ENCODE results near the gene RNF149. TPM values are rescaled to one million over a fixed set of nuclear protein-coding genes. Genes with fewer than 3 reads are reported as not detected.

Gene RNF149
- total RNA-seq, 3 donors from 2014 or later (not counting 1 experiment from before 2014, with no cell fraction given), result 133 to 151 (median 149) TPM

- H3K4me1 Mint-ChIP-seq, result peaks cover 35 to 44% of the 10 kb centered on the region in 2 donors
- WGBS (ENCODE audit: insufficient coverage), result 95% methylated on average over 2 of the region's 2 CpGs
- ATAC-seq, result no peak
- no peaks in the 10 kb centered on the region for H3K27me3 Mint-ChIP-seq (ENCODE audit: low read depth in 2 of 2)
- intact Hi-C loops (cut with micrococcal nuclease), result no loop called here
- no peaks in the 10 kb centered on the region for H3K9me3 ChIP-seq (ENCODE audit: control insufficient read depth, insufficient read depth, low read length)
- no peaks in the 10 kb centered on the region for H3K27me3 ChIP-seq (ENCODE audit: control insufficient read depth, insufficient read depth, low read length)
- no peak for DNase-seq
- H3K27ac Mint-ChIP-seq, result no peak overlapping the region
- H3K4me1 ChIP-seq (ENCODE audit: control insufficient read depth, insufficient read depth, low read length), result peaks cover 4% of the 10 kb centered on the region
- TF ChIP-seq CTCF (IDR thresholded peaks at IDR 0.05), result no peak
- peaks cover 42% of the 10 kb centered on the region for H3K36me3 ChIP-seq (ENCODE audit: control insufficient read depth, insufficient read depth, low read length)
- no peak overlapping the region for H3K4me3 Mint-ChIP-seq
- no peak overlapping the region for H3K4me3 ChIP-seq (ENCODE audit: low read length)
- no peaks in the 10 kb centered on the region for H3K9me3 Mint-ChIP-seq
- no peak overlapping the region for H3K27ac ChIP-seq (ENCODE audit: low read length)
- H3K36me3 Mint-ChIP-seq, result no peaks in the 10 kb centered on the region
These were observed 15.0 kb downstream of the RNF149 start for GRCh38 chr2:101293544-101293943.

GRCh38 chr2:101291973-101292372 lies 16.5 kb downstream of the RNF149 start:
- WGBS (ENCODE audit: insufficient coverage), result 100% methylated on average over 3 of the region's 3 CpGs
- DNase-seq (no peak), ATAC-seq (no peak)
- Histone ChIP-seq H3K4me1 (ENCODE audit: control insufficient read depth, insufficient read depth, low read length) (peaks cover 3% of the 10 kb centered on the region), H3K27ac (ENCODE audit: low read length) (no peak overlapping the region), H3K9me3 (ENCODE audit: control insufficient read depth, insufficient read depth, low read length) (no peaks in the 10 kb centered on the region), H3K36me3 (ENCODE audit: control insufficient read depth, insufficient read depth, low read length) (peaks cover 52% of the 10 kb centered on the region), H3K27me3 (ENCODE audit: control insufficient read depth, insufficient read depth, low read length) (no peaks in the 10 kb centered on the region), H3K4me3 (ENCODE audit: low read length) (no peak overlapping the region)
- H3K4me1 Mint-ChIP-seq, result peaks cover 20 to 29% of the 10 kb centered on the region in 2 donors
- no peaks in the 10 kb centered on the region for H3K9me3 Mint-ChIP-seq
- no peak for TF ChIP-seq CTCF (IDR thresholded peaks at IDR 0.05)
- H3K27me3 Mint-ChIP-seq (ENCODE audit: low read depth in 2 of 2), result no peaks in the 10 kb centered on the region
- intact Hi-C loops (cut with micrococcal nuclease), result no loop called here
- no peaks in the 10 kb centered on the region for H3K36me3 Mint-ChIP-seq
- no peak overlapping the region for H3K4me3 Mint-ChIP-seq
- peak overlapping the region in 1 of 2 donors; percentile 34 for H3K27ac Mint-ChIP-seq

- Mint-ChIP-seq H3K27me3 (ENCODE audit: low read depth in 2 of 2) (no peaks in the 10 kb centered on the region), H3K36me3 (peaks cover 10% of the 10 kb centered on the region), H3K4me1 (peaks cover 10 to 18% of the 10 kb centered on the region in 2 donors), H3K27ac (no peak overlapping the region), H3K4me3 (no peak overlapping the region), H3K9me3 (no peaks in the 10 kb centered on the region)
- no peaks in the 10 kb centered on the region for H3K27me3 ChIP-seq (ENCODE audit: control insufficient read depth, insufficient read depth, low read length)
- no peaks in the 10 kb centered on the region for H3K9me3 ChIP-seq (ENCODE audit: control insufficient read depth, insufficient read depth, low read length)
- H3K27ac ChIP-seq (ENCODE audit: low read length), result no peak overlapping the region
- H3K4me1 ChIP-seq (ENCODE audit: control insufficient read depth, insufficient read depth, low read length), result peaks cover under 1% of the 10 kb centered on the region
- TF ChIP-seq CTCF (IDR thresholded peaks at IDR 0.05), result no peak
- ATAC-seq (no peak), DNase-seq (no peak)
- peaks cover 64% of the 10 kb centered on the region for H3K36me3 ChIP-seq (ENCODE audit: control insufficient read depth, insufficient read depth, low read length)
- no peak overlapping the region for H3K4me3 ChIP-seq (ENCODE audit: low read length)
- intact Hi-C loops (cut with micrococcal nuclease), result no loop called here
These were observed 17.8 kb downstream of the RNF149 start for GRCh38 chr2:101290711-101291110.

GRCh38 chr2:101287303-101287702 lies 21.2 kb downstream of the RNF149 start:
- ATAC-seq, result no peak
- WGBS (ENCODE audit: insufficient coverage), result 94% methylated on average over 1 of the region's 2 CpGs
- H3K4me1 Mint-ChIP-seq, result peaks cover 10 to 11% of the 10 kb centered on the region in 2 donors

More at GRCh38 chr2:101287303-101287702, 21.2 kb downstream of the RNF149 start:
- Histone ChIP-seq H3K27ac (ENCODE audit: low read length) (no peak overlapping the region), H3K4me1 (ENCODE audit: control insufficient read depth, insufficient read depth, low read length) (no peaks in the 10 kb centered on the region), H3K4me3 (ENCODE audit: low read length) (no peak overlapping the region), H3K27me3 (ENCODE audit: control insufficient read depth, insufficient read depth, low read length) (no peaks in the 10 kb centered on the region), H3K36me3 (ENCODE audit: control insufficient read depth, insufficient read depth, low read length) (peaks cover 68% of the 10 kb centered on the region), H3K9me3 (ENCODE audit: control insufficient read depth, insufficient read depth, low read length) (no peaks in the 10 kb centered on the region)
- peaks cover 16% of the 10 kb centered on the region for H3K36me3 Mint-ChIP-seq
- DNase-seq, result no peak
- H3K27ac Mint-ChIP-seq, result peak overlapping the region in 1 of 2 donors; percentile 43
- intact Hi-C loops (cut with micrococcal nuclease), result no loop called here
- no peak overlapping the region for H3K4me3 Mint-ChIP-seq
- H3K9me3 Mint-ChIP-seq, result no peaks in the 10 kb centered on the region
- H3K27me3 Mint-ChIP-seq (ENCODE audit: low read depth in 2 of 2), result no peaks in the 10 kb centered on the region
- TF ChIP-seq CTCF (IDR thresholded peaks at IDR 0.05), result no peak

Measured in natural killer cell (primary cell).